GM21367 (cell line): ENCODE data around the gene SYVN1.
"Not testable (repeated sequence)": the region's sequence is repeated elsewhere in the genome, so short reads cannot be mapped to it uniquely, and the experiment has no call there.

Source experiments
- ATAC-seq: cut with Tn5 transposase; IDR thresholded peaks from one replicate; pipeline ENCODE4 v1.9.1; 2021; ENCODE audit not compliant: unreplicated experiment

SYVN1 gene

GRCh38 chr11:65151331-65151899, 17.1 kb upstream of the SYVN1 start:
- ATAC-seq: no peak

GRCh38 chr11:65150509-65151299, 16.4 kb upstream of the SYVN1 start:
- no peak for ATAC-seq

GRCh38 chr11:65150131-65150508, 15.8 kb upstream of the SYVN1 start:
- not testable (repeated sequence) for ATAC-seq

- no peak for ATAC-seq
Observed at GRCh38 chr11:65148657-65149056, 14.3 kb upstream of the SYVN1 start.

GRCh38 chr11:65147352-65148075, 13.2 kb upstream of the SYVN1 start:
- no peak for ATAC-seq

GRCh38 chr11:65141896-65142494, 7.7 kb upstream of the SYVN1 start:
- no peak for ATAC-seq

GRCh38 chr11:65136515-65137096, 2.3 kb upstream of the SYVN1 start:
- no peak for ATAC-seq

- no peak for ATAC-seq
Observed at GRCh38 chr11:65135633-65136145, 1.4 kb upstream of the SYVN1 start.

- ATAC-seq: peak; percentile 59
Observed at GRCh38 chr11:65134952-65135632, 773 bp upstream of the SYVN1 start.

GRCh38 chr11:65133724-65134123, 595 bp downstream of the SYVN1 start:
- no peak for ATAC-seq

- ATAC-seq: no peak
Observed at GRCh38 chr11:65132988-65133700, 1.2 kb downstream of the SYVN1 start.

- no peak for ATAC-seq
Observed at GRCh38 chr11:65132238-65132987, 1.9 kb downstream of the SYVN1 start.

GRCh38 chr11:65131895-65132237, 2.5 kb downstream of the SYVN1 start:
- ATAC-seq: no peak

GRCh38 chr11:65131417-65131776, 2.9 kb downstream of the SYVN1 start:
- ATAC-seq: no peak

GRCh38 chr11:65130631-65131416, 3.5 kb downstream of the SYVN1 start:
- ATAC-seq: no peak

GRCh38 chr11:65129649-65130441, 4.5 kb downstream of the SYVN1 start:
- ATAC-seq: no peak

GRCh38 chr11:65128182-65129145, 5.9 kb downstream of the SYVN1 start:
- no peak for ATAC-seq
